HL-60 (cell line): ENCODE measurements around the gene WWP2.

ENCODE experiments used
- CTCF ChIP-seq: IDR thresholded peaks from one replicate; pipeline ENCODE4 v1.5.1; 2011; ENCODE audit warnings: low read length, control low read depth, inconsistent platforms; ENCODE audit not compliant: insufficient read depth
- GABPA ChIP-seq: IDR thresholded peaks from 2 replicates; pipeline ENCODE4 v1.6.1; 2012; ENCODE audit warnings: low read depth
- POLR2AphosphoS5 ChIP-seq: IDR thresholded peaks from 2 replicates; pipeline ENCODE4 v1.6.1; 2012; ENCODE audit warnings: low read depth
- REST ChIP-seq: IDR thresholded peaks from 2 replicates; pipeline ENCODE4 v1.6.1; 2012; ENCODE audit warnings: low read depth; ENCODE audit not compliant: insufficient replicate concordance
- SPI1 ChIP-seq: IDR thresholded peaks from 2 replicates; pipeline ENCODE4 v1.6.1; 2012; ENCODE audit warnings: low read depth, mild to moderate bottlenecking, borderline replicate concordance

DNA sequence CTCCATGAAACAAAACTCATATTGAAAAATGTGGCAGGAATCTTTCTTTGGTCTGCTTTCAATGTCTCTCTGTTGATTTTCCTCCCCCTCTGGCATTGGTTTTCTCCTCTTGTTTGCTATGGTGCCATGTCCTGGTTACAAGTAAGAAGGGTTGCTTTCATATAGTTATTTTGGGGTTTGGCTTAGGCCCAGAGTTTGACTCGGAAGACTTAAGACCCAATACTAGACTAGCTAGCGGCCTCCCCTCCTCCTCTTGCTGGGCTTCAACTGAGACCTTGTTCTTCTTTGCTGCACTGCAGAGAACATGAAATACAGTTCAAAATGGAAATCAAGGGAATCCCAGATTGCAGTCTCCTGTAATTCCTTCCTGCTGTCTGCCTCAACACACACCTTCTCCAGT, 159.0 kb downstream of the WWP2 start:
- TF ChIP-seq POLR2AphosphoS5 (no peak), CTCF (no peak), REST (no peak), SPI1 (no peak), GABPA (no peak)
